HG03280 (cell line): ENCODE measurements around the gene SYNE2.
"Not testable (repeated sequence)": the region's sequence is repeated elsewhere in the genome, so short reads cannot be mapped to it uniquely, and the experiment has no call there.

Source experiments
- ATAC-seq: cut with Tn5 transposase; IDR thresholded peaks from one replicate; pipeline ENCODE4 v1.9.1; 2021; ENCODE audit warnings: mild to moderate bottlenecking, moderate library complexity; ENCODE audit not compliant: unreplicated experiment

SYNE2 gene

DNA sequence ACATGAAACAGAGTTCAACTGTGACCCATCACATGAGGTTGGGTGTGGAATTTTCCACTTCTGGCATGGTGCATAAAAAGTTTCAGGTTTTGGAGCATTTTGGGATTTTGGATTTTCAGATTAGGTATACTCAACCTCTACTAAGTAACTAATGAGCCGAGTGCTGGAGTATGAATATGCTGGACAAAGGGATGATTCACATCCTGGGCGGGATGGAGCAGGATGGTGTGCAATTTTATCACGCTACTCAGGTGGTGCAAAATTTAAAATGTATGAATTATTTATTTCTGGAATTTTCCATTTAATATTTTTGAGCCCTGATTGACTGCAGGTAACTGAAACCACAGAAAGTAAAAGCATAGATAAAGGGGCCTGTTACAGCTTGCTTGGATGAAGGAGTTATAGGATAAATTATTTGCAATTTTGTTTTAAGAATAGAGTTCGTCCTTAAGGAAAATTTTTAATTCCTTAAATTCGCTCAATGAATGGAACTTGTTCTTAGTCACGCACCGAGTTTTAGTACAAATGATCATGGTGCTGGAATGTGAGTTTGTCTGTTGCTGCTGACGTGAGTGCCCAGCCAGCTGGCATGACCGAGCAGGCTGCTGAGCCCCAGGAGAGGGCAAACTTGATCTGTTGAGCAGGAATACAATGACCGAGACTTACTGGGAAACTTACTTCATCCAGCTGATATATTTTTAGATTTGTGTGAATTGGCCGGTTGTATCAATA is 265.0 kb downstream of the SYNE2 start:
- no peak for ATAC-seq

DNA sequence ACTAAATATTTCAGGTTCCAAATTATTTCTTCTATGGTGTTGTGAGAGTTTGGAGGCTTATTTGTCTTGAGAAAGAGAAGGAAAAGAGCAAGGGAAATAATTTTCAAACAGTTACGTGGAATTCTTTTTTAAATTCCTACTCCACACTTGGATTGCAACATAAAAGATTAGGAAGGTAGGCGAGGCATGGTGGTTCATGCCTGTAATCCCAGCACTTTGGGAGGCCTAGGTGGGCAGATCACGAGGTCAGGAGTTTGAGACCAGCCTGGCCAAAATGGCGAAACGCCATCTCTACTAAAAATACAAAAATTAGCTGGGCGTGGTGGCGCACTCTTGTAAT is 265.6 kb downstream of the SYNE2 start:
- not testable (repeated sequence) for ATAC-seq

DNA sequence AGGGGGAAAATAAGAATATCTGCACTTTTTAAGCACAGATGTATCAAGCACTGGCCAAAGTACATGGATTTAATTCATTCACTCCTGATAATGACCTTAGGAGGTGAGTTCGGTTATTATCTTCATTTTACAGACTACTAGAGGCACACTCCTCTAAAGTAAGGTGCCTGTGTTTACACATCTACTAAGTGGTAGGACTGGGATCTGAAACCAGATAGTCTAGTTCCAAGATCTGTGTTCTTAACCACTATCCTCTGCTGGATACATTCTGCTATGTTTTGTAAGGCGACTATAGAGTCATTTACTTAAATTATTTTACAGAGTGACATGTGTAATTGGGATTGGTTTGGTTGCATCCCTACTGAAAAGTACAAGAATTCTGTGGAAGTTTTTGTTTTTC is 266.1 kb downstream of the SYNE2 start:
- ATAC-seq = no peak

DNA sequence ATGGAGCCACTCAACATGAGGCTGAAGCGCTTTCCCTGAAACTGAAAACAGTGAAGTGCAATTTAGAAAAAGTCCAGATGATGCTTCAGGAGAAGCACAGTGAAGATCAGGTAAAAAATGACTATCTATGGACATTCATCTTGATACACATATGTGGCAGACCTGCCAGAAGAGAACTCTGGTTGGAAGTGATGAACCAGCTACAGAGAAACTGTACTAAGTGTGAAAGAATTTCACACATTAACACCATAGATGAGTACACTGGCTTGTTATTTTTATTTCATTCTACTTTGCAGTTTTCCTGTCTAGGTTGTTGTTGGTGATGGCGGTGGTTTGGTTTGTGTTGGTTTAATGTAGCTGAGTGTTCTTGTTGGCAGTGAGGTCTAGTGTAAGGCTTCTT is 266.7 kb downstream of the SYNE2 start:
- no peak for ATAC-seq

DNA sequence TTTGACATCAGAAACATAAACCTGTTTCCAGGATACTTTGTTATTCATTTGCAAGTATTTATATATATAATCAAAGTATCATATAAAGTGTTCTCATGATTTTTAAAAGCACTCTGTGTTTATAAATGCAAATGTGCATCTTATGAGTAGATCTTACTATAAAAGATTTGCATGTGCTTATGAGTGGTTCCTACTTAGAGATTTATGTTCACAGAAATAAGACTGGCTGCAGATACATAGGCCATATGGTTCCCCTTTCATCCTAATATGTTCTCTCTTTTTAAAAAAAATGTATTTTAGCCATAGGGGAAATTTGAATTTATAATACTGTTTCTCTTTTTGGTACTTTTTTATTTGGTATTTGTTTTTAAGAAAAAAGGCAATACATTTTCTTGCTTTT is 267.2 kb downstream of the SYNE2 start:
- no peak for ATAC-seq

DNA sequence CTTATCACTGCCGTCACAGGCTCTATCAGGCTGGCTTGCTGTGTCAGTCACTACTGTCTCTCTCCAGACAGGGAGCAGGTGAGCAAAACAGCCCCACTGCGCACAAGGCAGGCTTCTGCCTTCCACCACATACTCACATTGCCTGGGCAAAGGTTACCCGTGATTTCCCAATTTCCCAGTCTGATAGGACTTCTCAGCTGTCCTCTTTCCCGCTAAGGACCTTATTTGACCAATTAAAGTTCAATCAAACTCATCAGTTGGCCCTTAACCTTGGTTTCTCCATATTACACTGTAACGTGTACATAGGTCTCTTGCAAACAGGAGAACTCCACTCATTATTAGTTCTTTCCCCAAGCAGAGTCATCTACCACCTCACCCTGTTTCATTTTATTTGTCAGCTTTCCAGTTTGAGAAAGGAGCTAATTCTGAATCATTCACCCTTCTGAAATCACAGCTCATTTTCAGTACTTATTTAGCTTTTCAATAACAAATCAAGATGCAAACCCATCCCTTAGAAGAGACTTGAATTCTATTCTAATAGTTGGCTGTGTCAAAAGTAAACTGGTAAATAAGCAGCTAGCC is 270.5 kb downstream of the SYNE2 start:
- ATAC-seq = no peak

DNA sequence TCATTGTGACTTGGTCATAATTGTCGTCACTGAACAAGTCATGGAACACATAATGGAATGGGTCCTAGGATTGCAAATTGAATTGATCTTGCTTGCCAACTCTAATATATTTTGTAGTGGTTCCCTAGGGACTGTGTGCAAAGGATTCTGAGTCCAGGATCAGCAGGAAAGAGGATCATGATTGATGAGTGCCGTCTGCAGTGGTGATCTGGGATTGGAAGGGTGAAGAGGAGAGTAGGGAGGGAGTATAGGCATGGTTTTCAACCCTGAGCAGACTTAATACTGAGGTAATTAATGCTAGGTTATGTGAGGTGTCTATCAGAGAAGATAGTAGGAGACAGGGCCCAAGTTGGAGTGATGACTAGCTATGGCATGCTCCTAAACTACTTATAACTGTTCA is 272.5 kb downstream of the SYNE2 start:
- ATAC-seq = no peak

DNA sequence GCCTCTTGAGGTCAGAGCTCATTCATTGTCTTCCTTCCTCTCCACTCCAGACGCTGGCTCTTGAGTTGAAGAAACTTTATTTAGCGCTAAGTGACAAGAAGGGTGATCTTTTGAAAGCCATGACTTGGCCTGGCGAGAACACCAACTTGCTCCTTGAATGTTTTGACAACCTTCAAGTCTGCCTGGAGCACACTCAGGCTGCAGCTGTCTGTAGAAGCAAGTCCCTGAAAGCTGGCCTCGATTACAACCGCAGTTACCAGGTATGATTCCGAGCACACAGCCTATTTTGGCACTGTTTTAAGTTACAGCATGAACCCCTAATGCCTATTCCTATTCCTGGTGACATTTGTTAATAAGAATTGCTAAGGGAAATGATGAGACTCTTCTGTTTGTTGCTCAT is 273.7 kb downstream of the SYNE2 start:
- no peak for ATAC-seq

DNA sequence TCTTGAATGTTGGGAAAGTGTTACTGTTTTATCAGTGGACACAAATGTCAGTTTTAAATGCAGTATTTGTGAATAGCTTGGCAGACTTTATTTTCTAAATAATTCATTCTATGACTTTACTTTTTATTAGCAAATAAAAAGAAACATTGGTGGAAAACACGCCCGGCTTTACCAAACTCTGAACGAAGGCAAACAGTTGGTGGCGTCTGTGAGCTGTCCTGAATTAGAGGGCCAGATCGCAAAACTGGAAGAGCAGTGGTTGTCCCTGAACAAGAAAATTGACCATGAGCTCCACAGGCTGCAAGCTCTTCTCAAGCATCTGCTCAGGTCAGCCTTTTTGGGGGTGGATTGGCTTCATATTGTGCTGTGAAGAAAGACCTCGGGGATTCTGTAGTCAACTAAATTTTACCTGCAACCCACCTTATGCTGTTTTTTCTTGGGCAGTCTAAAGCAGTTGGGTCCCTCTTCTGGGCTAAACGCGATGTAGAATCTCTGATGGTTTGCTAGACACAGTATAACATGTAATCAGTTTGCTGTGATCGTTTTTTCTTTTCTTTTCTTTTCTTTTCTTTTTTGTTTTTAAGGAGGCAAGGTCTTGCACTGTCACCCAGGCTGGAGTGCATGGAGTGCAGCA is 285.0 kb downstream of the SYNE2 start:
- ATAC-seq = no peak

DNA sequence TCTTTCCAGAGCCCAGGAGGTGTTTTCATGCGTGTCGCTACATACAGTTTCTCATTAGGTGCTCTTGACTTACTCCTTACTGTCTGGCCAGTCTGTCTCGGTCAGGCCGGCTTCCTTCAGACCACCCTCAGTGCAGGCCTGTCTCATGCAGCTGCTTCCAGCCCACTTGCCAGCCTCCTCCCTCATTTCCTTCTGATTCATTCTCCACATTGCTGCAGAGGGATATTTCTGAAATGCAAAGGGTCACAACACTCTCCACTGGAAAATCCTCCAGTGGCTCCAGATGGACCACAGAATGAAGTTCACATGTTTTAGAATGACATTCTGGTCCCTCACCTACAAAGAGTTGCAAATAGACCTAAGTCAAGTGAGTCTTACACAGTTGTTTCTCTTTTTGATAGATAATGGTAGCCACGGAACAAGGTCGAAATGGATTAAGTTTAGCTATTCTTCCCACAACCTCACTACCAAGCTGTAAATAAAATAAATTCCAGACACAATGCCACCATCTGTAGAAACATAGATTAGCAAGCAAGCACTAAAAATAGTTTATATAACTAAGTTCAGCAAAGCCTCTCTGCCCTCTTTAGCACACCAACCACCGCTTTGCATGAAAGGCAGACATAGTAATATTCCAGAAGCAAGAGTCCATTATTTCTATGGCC is 294.5 kb downstream of the SYNE2 start:
- ATAC-seq = no peak

DNA sequence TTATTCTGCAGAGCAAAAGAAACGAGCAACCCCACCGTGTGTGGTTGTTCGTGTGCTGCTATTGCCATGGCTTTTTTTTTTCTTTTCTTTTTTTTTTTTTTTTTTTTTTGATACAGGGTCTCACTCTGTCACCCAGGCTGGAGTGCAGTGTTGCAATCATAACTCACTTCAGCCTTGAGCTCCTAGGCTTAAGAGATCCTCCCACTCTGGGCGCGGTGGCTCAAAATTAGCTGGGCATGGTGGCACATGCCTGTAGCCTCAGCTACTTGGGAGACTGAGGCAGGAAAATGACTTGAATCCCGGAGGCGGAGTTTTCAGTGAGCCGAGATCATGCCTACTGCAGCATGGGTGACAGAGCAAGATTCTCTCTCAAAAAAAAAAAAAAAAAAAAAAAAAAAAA is 297.1 kb downstream of the SYNE2 start:
- ATAC-seq = no peak

DNA sequence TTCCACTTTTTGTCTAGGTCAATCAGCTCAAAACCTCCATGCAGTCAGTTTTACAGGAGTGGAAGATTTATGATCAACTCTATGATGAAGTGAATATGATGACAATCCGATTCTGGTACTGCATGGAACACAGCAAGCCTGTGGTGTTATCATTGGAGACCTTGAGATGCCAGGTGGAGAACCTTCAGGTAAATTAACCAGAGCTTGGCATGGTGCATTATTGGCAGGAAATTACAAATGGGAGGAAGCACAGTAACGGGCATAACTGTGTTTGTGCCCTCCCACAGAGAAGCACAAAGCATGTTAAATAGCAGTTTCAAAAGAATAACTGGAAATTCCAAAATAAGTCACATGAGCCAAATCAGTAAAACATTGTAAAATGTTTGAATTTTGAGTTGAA is 305.8 kb downstream of the SYNE2 start:
- ATAC-seq = no peak

DNA sequence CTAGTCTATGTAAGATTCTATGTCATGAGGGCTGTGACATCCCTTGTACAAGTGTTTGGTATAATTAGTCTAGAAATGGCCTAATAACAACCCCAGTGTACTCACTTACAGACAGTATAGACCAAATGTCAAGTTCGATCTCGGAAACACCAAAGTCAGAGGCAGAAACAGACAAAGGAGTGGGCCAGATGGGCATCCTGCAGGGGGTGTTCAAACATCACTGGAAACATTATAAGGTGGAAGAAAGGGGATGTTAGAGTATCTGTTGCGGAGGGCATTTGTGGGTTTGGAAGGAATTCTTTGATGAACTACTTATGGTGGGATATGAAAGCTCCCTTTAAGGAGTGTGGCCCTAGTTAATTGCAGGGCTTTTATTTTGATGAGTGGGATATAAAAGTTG is 306.8 kb downstream of the SYNE2 start:
- ATAC-seq = no peak

DNA sequence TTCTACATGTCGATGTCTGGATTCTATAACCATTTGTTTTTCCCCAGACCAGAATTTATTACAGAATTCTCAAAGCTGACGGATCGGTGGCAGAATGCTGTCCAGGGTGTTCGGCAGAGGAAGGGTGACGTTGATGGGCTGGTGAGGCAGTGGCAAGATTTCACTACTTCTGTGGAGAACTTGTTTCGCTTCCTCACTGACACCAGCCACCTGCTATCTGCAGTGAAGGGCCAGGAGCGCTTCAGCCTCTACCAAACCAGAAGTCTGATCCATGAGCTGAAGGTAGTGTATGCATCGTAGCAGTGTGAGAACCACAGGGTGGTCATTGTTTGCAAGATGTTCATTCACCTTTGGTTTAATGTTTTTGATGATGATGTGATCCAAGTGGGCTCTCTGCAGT is 317.4 kb downstream of the SYNE2 start:
- ATAC-seq = no peak

DNA sequence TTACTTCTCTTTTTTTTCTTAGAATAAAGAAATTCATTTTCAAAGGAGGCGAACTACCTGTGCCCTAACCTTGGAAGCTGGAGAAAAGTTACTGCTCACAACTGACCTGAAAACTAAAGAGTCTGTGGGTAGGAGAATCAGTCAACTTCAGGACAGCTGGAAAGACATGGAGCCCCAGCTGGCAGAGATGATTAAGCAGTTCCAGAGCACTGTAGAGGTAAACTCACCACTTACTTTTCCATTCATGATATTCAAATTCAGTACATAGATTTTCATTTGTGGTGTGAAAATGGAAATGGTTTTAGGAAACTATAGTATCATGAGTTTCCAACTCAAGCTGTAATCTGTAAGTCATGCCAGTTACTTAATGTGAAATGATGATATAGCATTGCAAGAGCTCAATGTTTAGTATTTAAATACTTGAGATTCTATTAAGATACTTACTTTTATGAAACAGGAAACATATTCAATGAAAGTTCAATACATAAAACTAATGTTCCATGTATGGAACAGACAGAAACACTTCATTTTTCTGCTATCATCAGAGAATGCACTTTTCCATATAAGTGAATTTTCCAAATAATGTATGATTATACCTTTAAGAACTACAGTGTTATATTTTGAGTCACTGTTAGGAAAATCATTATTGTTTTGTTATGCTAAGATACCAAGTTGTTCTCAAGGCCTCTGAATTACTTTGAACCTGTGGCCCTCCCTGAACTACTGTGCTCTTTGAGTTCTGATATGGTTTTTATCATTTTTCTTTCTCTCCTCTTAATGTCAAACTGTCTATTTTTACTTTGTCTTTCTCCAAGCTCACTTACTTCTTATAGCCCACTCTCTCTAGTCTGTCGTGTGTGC is 322.3 kb downstream of the SYNE2 start:
- no peak for ATAC-seq

DNA sequence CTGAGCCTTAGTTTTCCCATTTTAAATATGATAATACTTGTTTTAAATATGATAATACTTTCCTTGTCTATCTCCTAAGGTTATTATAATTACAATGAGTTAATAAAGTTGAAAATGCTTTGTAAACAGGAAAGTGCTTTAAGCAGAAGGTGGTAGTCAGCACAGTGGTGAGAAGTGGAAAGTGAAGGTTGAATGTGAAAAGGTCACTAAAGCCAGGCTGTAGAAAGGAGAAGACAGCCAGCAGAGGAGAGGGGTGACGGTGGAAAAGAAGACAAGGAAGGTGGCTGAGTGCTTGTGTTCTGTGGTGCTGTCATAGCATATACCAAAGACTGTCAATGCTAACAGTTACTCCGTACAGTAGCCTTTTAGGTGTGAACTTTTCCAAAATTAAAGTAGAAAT is 323.5 kb downstream of the SYNE2 start:
- no peak for ATAC-seq

DNA sequence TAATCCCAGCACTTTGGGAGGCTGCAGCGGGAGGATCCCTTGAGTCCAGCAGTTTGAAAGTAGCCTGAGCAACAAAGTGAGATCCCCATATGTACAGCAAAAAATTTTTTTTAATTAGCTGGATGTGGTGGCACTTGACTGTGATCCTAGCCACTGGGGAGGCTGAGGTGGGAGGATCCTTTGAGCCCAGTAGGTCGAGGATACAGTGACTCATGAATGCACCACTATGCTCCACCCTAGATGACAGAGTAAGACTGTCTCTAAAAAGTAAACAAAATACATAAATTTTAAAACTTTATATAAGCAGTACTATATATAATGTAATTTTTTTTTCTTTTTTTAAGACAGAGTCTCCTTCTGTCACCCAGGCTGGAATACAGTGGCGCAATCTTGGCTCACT is 326.0 kb downstream of the SYNE2 start:
- ATAC-seq = no peak

DNA sequence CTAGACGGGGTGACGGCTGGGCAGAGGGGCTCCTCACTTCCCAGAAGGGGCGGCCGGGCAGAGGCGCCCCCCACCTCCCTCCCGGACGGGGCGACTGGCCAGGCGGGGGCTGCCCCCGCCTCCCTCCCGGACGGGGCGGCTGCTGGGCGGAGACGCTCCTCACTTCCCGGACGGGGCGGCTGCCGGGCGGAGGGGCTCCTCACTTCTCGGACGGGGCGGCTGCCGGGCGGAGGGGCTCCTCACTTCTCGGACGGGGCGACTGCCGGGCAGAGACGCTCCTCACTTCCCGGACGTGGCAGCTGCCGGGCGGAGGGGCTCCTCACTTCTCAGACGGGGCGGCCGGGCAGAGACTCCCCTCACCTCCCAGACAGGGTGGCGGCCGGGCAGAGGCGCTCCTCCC is 330.1 kb downstream of the SYNE2 start:
- ATAC-seq = not testable (repeated sequence)

DNA sequence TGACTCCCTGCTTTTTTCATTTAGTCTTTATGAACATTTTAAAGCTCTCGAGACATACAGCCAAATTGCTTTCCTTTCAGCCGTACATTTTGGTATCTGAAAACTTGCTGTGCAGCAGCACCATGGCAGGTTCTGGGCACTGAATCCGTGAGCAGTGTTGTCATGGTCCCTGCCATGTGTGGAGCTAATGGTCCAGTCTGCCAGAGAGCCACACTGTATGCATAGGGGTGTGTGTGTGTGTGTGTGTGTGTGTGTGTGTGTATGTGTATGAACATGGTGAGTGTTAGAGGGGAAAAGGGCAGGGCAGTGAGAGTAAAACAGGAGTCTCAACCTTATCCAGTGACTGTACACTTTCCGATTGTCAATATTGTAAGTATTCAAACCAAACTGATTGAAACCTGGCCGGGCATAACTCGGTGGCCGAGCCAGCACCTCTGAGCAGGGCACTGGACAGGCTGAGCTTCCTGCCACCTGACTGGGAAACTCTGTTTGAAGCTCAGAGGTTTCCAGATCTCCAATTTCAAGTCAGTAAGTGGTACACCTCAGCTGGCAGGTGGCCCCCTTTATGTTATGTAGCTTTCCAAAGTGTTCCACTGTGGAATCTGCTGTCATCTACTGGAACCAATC is 331.4 kb downstream of the SYNE2 start:
- ATAC-seq = no peak

DNA sequence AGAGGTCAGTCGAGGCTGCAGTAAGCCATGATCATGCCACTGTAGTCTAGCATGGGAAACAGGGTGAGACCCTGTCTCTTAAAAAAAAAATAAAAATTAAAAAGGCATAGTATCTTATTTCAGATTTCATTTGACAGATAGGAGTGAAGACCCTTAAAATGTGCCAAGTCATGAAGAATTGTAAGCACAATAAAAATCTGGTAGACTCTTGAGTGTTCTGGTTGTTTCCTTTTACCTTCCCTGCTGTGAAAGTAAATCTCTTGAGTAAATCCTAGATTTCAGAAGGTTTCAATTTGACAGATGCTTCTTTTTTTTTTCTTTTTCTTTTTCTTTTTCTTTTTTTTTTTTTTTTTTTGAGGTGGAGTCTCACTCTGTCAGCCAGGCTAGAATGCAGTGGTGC is 332.4 kb downstream of the SYNE2 start:
- ATAC-seq = no peak
